HL-60 (cell line): ENCODE results near the gene TRIM72.
"Not testable (repeated sequence)": the region's sequence is repeated elsewhere in the genome, so short reads cannot be mapped to it uniquely, and the experiment has no call there.

ENCODE experiments used
- DNase-seq, 2 experiments: peaks; one replicate each; pipeline ENCODE4 v3.0.0-alpha.2; 2010 to 2020; ENCODE audit warnings: low read depth in 1 of 2, low spot score in 1 of 2
- H3K27ac ChIP-seq: fragments of 250-450 bp; sonication (Bioruptor Pico); replicated peaks from 2 replicates; pipeline ENCODE4 v1.5.1; 2020; ENCODE audit warnings: mild to moderate bottlenecking, moderate library complexity
- H3K27me3 ChIP-seq: fragments of 250-450 bp; sonication (Bioruptor Pico); 2 replicates; pipeline ENCODE4 v1.5.1; 2021; ENCODE audit warnings: mild to moderate bottlenecking, moderate library complexity; ENCODE audit not compliant: insufficient read depth, poor library complexity, severe bottlenecking
- H3K4me3 ChIP-seq: replicated peaks from 2 replicates; pipeline ENCODE4 v1.5.1; 2011; ENCODE audit warnings: mild to moderate bottlenecking, control low read depth, low read length; ENCODE audit not compliant: insufficient read depth
- CTCF ChIP-seq: IDR thresholded peaks from one replicate; pipeline ENCODE4 v1.5.1; 2011; ENCODE audit warnings: low read length, control low read depth, inconsistent platforms; ENCODE audit not compliant: insufficient read depth
- GABPA ChIP-seq: IDR thresholded peaks from 2 replicates; pipeline ENCODE4 v1.6.1; 2012; ENCODE audit warnings: low read depth
- POLR2AphosphoS5 ChIP-seq: IDR thresholded peaks from 2 replicates; pipeline ENCODE4 v1.6.1; 2012; ENCODE audit warnings: low read depth
- REST ChIP-seq: IDR thresholded peaks from 2 replicates; pipeline ENCODE4 v1.6.1; 2012; ENCODE audit warnings: low read depth; ENCODE audit not compliant: insufficient replicate concordance
- SPI1 ChIP-seq: IDR thresholded peaks from 2 replicates; pipeline ENCODE4 v1.6.1; 2012; ENCODE audit warnings: low read depth, mild to moderate bottlenecking, borderline replicate concordance

Gene TRIM72

DNA sequence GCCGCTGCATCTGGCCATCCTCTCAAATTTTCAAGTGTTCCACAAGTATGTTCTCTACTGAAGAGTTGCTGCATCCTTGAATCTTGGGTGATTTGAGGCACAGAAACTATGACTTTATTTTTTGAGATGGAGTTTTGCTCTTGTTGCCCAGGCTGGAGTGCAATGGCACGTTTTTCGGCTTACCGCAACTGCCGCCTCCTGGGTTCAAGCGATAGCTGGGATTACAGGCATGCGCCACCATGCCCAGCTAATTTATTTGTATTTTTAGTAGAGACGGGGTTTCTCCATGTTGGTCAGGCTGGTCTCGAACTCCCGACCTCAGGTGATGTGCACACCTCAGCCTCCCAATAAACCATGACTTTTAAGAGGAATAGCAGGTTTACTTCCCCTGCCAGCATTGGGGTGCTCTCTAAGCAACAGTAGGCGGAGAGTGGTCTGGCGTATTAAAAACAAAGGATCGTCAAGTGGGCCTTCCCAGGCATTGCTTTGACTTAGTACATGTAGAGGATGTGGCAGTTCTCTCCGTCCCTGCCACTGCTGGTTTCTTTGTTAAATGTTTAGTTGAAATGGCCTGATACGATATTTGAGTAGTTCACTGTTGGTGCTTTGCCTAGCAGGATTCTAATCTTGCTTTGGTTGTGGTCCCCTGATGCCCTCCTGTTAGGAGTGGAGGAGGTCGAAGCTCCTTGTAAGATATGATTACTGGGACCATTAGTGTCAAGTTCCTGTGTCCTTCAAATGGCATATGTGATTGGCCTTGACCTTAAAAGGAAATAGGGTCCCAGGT lies 20.9 kb upstream of the TRIM72 start:
- no peak for TF ChIP-seq SPI1
- no peak; the same call in none of the 2 replicates for TF ChIP-seq POLR2AphosphoS5
- no peak for TF ChIP-seq REST
- no peak for TF ChIP-seq GABPA
- TF ChIP-seq CTCF = no peak
- H3K27ac ChIP-seq = no peak overlapping the region
- H3K4me3 ChIP-seq = no peak overlapping the region
- no peak for DNase-seq
- no peaks in the 10 kb centered on the region for H3K27me3 ChIP-seq

DNA sequence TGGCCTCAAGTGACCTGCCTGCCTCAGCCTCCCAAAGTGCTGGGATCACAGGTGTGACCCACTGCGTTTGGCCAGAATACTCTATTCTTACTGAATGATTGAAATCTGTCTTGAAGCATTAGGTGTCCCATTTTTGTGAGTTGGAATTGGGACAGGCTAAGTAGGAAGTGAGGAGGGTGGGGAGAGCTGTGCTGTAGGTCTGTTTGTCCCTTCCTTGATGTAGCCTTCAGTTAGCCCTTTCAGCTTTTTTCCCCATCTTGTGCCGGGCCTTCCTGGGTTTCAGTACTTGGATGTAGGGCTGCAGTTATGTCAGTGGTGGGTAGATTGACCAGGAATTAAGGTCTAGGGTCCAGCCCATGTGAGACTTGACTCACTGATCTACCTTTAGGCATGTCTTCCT lies 20.0 kb upstream of the TRIM72 start:
- H3K27me3 ChIP-seq = no peaks in the 10 kb centered on the region
- H3K4me3 ChIP-seq = no peak overlapping the region
- TF ChIP-seq CTCF = no peak
- no peak; the same call in 1 of the 2 replicates for TF ChIP-seq POLR2AphosphoS5
- TF ChIP-seq SPI1 = no peak
- no peak for TF ChIP-seq GABPA
- TF ChIP-seq REST = no peak
- no peak for DNase-seq
- H3K27ac ChIP-seq = no peak overlapping the region

- TF ChIP-seq POLR2AphosphoS5 (no peak), GABPA (no peak), SPI1 (no peak), CTCF (no peak), REST (no peak)
- DNase-seq = no peak
- Histone ChIP-seq H3K27me3 (no peaks in the 10 kb centered on the region), H3K27ac (no peak overlapping the region), H3K4me3 (no peak overlapping the region)
These were observed 19.0 kb upstream of the TRIM72 start for GRCh38 chr16:31194898-31195297.

GRCh38 chr16:31195861-31196260 lies 18.1 kb upstream of the TRIM72 start:
- H3K27ac ChIP-seq, DNase-seq, H3K27me3 ChIP-seq, H3K4me3 ChIP-seq: not testable (repeated sequence)
